A549 (cell line): ENCODE results near the gene CAMSAP1. TPM values are rescaled to one million over a fixed set of nuclear protein-coding genes. Genes with fewer than 3 reads are reported as not detected.

Experiments used
- ATAC-seq, 2 experiments: fragments of 200-7000 bp in 1 of 2; fragments of >200 bp in 1 of 2; cut with Nextera tagmentation in 1 of 2; cut with Tn5 transposase in 1 of 2; 3 replicates each; pipeline versions ENCODE4 v1.8.0 to v1.9.1; 2018 to 2020; ENCODE audit warnings: mild to moderate bottlenecking in 1 of 2, moderate library complexity in 1 of 2
- CTCF ChIA-PET: fragments of 300-600 bp; sonication (Branson Sonifier 250); formaldehyde crosslinking; extraction: SDS; loops from one replicate; lab custom pipeline; 2021; ENCODE audit warnings: antibody characterized with exemption, inconsistent platforms; lab: Yijun Ruan, JAX
- POLR2A ChIA-PET: fragments of 350-600 bp; formaldehyde crosslinking; extraction: SDS; loops from one replicate; lab custom pipeline; 2021; ENCODE audit warnings: antibody characterized with exemption, inconsistent platforms; lab: Yijun Ruan, JAX
- DNase-seq, 2 experiments: peaks; one replicate each; pipeline versions ENCODE4 v3.0.0 to v3.0.0-alpha.2; 2011 to 2016; ENCODE audit warnings: low read depth in 1 of 2, low spot score in 1 of 2
- FAIRE-seq: peaks from 2 replicates; lab custom pipeline; 2011; peaks lifted over from hg19 to GRCh38; lab: Jason Lieb, UNC
- H3K27ac ChIP-seq, 2 experiments: fragments of >200 bp; sonication (Bioruptor Twin); formaldehyde crosslinking; 3 replicates each; pipeline ENCODE4 v1.5.1; 2016 to 2017
- H3K4me1 ChIP-seq: fragments of >200 bp; sonication (Bioruptor Twin); formaldehyde crosslinking; 3 replicates; pipeline ENCODE4 v1.6.1; 2016
- H3K4me2 ChIP-seq: fragments of >200 bp; sonication (Bioruptor Twin); formaldehyde crosslinking; 3 replicates; pipeline ENCODE4 v1.6.1; 2016
- H3K4me3 ChIP-seq: fragments of >200 bp; sonication (Bioruptor Twin); formaldehyde crosslinking; 3 replicates; pipeline ENCODE4 v1.5.1; 2016
- H3K9me3 ChIP-seq: fragments of >200 bp; sonication (Bioruptor Twin); formaldehyde crosslinking; 3 replicates; pipeline ENCODE4 v1.6.1; 2016
- BHLHE40 ChIP-seq: IDR thresholded peaks from 2 replicates; pipeline ENCODE4 v1.6.1; 2012; ENCODE audit warnings: low read depth, low read length, inconsistent platforms
- CBX2 ChIP-seq: fragments of 200-600 bp; sonication (generic); IDR thresholded peaks from 2 replicates; pipeline ENCODE4 v1.6.1; 2016; ENCODE audit warnings: low read depth, mild to moderate bottlenecking, borderline replicate concordance
- CBX8 ChIP-seq: fragments of 200-600 bp; sonication (generic); IDR thresholded peaks from 2 replicates; pipeline ENCODE4 v1.6.1; 2016
- CEBPB ChIP-seq, 2 experiments: fragments of >200 bp in 1 of 2; sonication (Bioruptor Twin) in 1 of 2; formaldehyde crosslinking in 1 of 2; IDR thresholded peaks; 2 replicates each; pipeline ENCODE4 v1.6.1; 2012 to 2016
- EHF ChIP-seq: fragments of 250-450 bp; sonication (Bioruptor Pico); IDR thresholded peaks from 2 replicates; pipeline ENCODE4 v1.5.0; 2020; ENCODE audit warnings: mild to moderate bottlenecking
- EP300 ChIP-seq, 2 experiments: fragments of >200 bp; sonication (Bioruptor Twin); formaldehyde crosslinking; IDR thresholded peaks; 2 replicates in 1 of 2; 3 replicates in 1 of 2; pipeline ENCODE4 v1.6.1; 2016 to 2017
- ESRRA ChIP-seq: fragments of 150-350 bp; IDR thresholded peaks from 2 replicates; pipeline ENCODE4 v1.6.1; 2014; ENCODE audit warnings: mild to moderate bottlenecking, low read length, borderline replicate concordance
- FOSL2 ChIP-seq, 2 experiments: fragments of 450-650 bp in 1 of 2; fragments of >200 bp in 1 of 2; sonication (Bioruptor Twin) in 1 of 2; formaldehyde crosslinking; IDR thresholded peaks; 2 replicates each; pipeline versions ENCODE4 v1.5.0 to v1.6.1; 2016 to 2020; ENCODE audit warnings: mild to moderate bottlenecking in 1 of 2, moderate library complexity in 1 of 2
- FOXS1 ChIP-seq: fragments of 250-450 bp; sonication (Bioruptor Pico); IDR thresholded peaks from 2 replicates; pipeline ENCODE4 v1.5.0; 2020; ENCODE audit warnings: mild to moderate bottlenecking, moderate library complexity
- GATA3 ChIP-seq: IDR thresholded peaks from 2 replicates; pipeline ENCODE4 v1.6.1; 2012; ENCODE audit warnings: borderline replicate concordance
- HOXB13 ChIP-seq: fragments of 250-450 bp; sonication (Bioruptor Pico); IDR thresholded peaks from 2 replicates; pipeline ENCODE4 v1.5.0; 2020; ENCODE audit warnings: low read depth, mild to moderate bottlenecking, moderate library complexity
- MAFK ChIP-seq: fragments of 450-650 bp; IDR thresholded peaks from 2 replicates; pipeline ENCODE4 v1.6.1; 2014; ENCODE audit not compliant: partially characterized antibody
- NFE2L2 ChIP-seq: fragments of 150-350 bp; conservative IDR thresholded peaks from 2 replicates; pipeline ENCODE4 v1.6.1; 2014; ENCODE audit warnings: low read length
- RAD21 ChIP-seq, 2 experiments: fragments of >200 bp in 1 of 2; sonication (Bioruptor Twin) in 1 of 2; formaldehyde crosslinking in 1 of 2; IDR thresholded peaks in 1 of 2; conservative IDR thresholded peaks in 1 of 2; 2 replicates in 1 of 2; 3 replicates in 1 of 2; pipeline ENCODE4 v1.6.1; 2012 to 2018; ENCODE audit warnings: inconsistent platforms in 1 of 2
- RFX5 ChIP-seq: fragments of 450-650 bp; IDR thresholded peaks from 2 replicates; pipeline ENCODE4 v1.7.1; 2014; ENCODE audit warnings: antibody characterized with exemption, mild to moderate bottlenecking, moderate library complexity
- RNF2 ChIP-seq: fragments of 200-600 bp; sonication (generic); IDR thresholded peaks from 2 replicates; pipeline ENCODE4 v1.6.1; 2016; ENCODE audit warnings: low read depth, mild to moderate bottlenecking, antibody characterized with exemption, moderate library complexity, borderline replicate concordance
- SREBF2 ChIP-seq: fragments of 450-650 bp; IDR thresholded peaks from 2 replicates; pipeline ENCODE4 v1.6.1; 2014; ENCODE audit warnings: mild to moderate bottlenecking, moderate library complexity
- TP53 ChIP-seq: fragments of 250-450 bp; sonication (Bioruptor Pico); IDR thresholded peaks from 2 replicates; pipeline ENCODE4 v1.5.0; 2021; ENCODE audit warnings: mild to moderate bottlenecking, moderate library complexity
- USF2 ChIP-seq: fragments of 450-650 bp; IDR thresholded peaks from 2 replicates; pipeline ENCODE4 v1.6.1; 2014; ENCODE audit warnings: antibody characterized with exemption
- ZFP36 ChIP-seq: fragments of 450-650 bp; IDR thresholded peaks from 2 replicates; pipeline ENCODE4 v1.6.1; 2014; ENCODE audit warnings: borderline replicate concordance; ENCODE audit not compliant: partially characterized antibody
- ZNF302 ChIP-seq: fragments of 250-450 bp; sonication (Bioruptor Pico); IDR thresholded peaks from 2 replicates; pipeline ENCODE4 v1.9.0; 2021; ENCODE audit warnings: inconsistent platforms, mild to moderate bottlenecking, moderate library complexity
- ZSCAN20 ChIP-seq: fragments of 250-450 bp; sonication (Bioruptor Pico); IDR thresholded peaks from 2 replicates; pipeline ENCODE4 v1.8.0; 2022; ENCODE audit warnings: mild to moderate bottlenecking, moderate library complexity
- WGBS: methylation state at CpG from one replicate; pipeline ENCODE4 v1.1.6; 2017; ENCODE audit errors: missing lambda C conversion rate; 5-methylcytosine and 5-hydroxymethylcytosine counted together
- polyA plus RNA-seq, 4 experiments: library from polyadenylated mRNA; depleted of rRNA in 3 of 4; stranded (reverse); fragments of >200 nt; fragmentation: RNase III in 1 of 4; extraction: RNeasy Plus Mini Kit Qiagen cat#74134 plus additional on column Dnase treatment in 1 of 4; gene quantifications; 2 replicates in 3 of 4; 3 replicates in 1 of 4; pipeline ENCODE4 v1.2.3, GENCODE V29; 2011 to 2017
- TF ChIP-seq, protein P1 (sequence below): fragments of >200 bp; sonication (Bioruptor Twin); formaldehyde crosslinking; IDR thresholded peaks from 2 replicates; pipeline ENCODE4 v1.6.1; 2016
- TF ChIP-seq, protein P2 (sequence below): fragments of 200-600 bp; sonication (generic); IDR thresholded peaks from 2 replicates; pipeline ENCODE4 v1.6.1; 2016; ENCODE audit warnings: antibody characterized with exemption, mild to moderate bottlenecking, moderate library complexity
- TF ChIP-seq, protein P3 (sequence below): IDR thresholded peaks from 2 replicates; pipeline ENCODE4 v1.6.1; 2012; ENCODE audit warnings: low read depth, borderline replicate concordance

CAMSAP1 gene
- polyA plus RNA-seq, 2 of the 4 experiments (the other 2 are of a cell fraction): 8.6 to 15.0 TPM

DNA sequence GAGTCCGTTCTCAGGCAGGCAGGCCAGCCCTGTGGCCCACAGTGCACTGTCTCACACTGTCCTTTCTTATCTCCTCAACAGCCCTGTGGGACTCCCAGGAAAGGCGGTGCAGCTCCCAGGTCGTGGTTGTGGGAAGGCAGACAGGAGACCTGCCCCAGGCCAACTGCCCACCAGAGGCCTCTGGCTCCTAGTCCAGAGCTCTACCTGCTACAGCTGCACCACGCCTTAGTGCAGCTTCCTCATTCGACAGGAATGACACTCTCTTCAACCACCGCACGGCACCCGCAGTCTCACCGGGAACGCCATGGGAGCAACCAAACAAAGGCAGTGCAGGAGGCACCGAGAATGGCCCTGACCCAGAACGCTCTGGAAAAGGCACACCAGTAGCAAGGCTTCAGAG lies 25.3 kb downstream of the CAMSAP1 start:
- no peak overlapping the region for H3K4me2 ChIP-seq
- ATAC-seq (no peak), DNase-seq (no peak), FAIRE-seq (no peak)
- H3K4me1 ChIP-seq: peaks cover 21% of the 10 kb centered on the region; the same call in 2 of the 3 replicates
- no peak overlapping the region for H3K27ac ChIP-seq
- H3K9me3 ChIP-seq: no peaks in the 10 kb centered on the region
- H3K4me3 ChIP-seq: no peak overlapping the region
- CTCF ChIA-PET: interaction anchor here (0.9 to 1.3 kb wide), 2 partner anchors 56 to 241 kb away, joined by 3 to 5 read pairs; no protein-coding TSS in a partner anchor
- WGBS: 94% methylated on average over 12 of the region's 12 CpGs
- TF ChIP-seq MAFK (no peak), GATA3 (no peak), USF2 (no peak), ZSCAN20 (CRISPR knock-in tag) (no peak), ESRRA (no peak), HOXB13 (no peak), EHF (no peak), CBX2 (no peak), FOSL2 (IDR thresholded peaks at IDR 0.05) (no peak), FOSL2 (CRISPR knock-in tag; IDR thresholded peaks at IDR 0.05) (no peak)
- TF ChIP-seq, protein P1, sequence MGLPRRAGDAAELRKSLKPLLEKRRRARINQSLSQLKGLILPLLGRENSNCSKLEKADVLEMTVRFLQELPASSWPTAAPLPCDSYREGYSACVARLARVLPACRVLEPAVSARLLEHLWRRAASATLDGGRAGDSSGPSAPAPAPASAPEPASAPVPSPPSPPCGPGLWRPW: no peak
- POLR2A ChIA-PET: no interaction called here

DNA sequence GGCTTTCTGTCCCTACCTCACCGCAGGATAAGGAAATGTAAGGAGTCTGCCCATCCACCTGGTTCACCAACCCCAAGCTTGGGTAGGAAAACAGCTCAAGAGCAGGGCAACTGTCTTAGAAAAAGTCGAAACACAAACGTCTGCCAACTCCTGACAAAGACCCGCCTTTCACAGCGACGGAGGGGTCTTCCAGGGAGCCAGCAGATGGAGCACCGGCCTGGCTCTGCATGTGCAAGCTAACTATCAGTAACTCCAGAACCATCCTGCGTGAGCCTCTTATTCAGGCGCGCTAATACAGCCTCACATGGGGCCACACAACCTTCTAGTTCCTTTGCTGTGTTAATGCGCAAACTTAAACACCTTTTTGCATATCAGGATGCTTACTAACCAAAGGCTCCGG lies 26.9 kb downstream of the CAMSAP1 start:
- 93% methylated on average over 12 of the region's 12 CpGs for WGBS
- Histone ChIP-seq H3K9me3 (no peaks in the 10 kb centered on the region), H3K4me1 (peaks cover 17% of the 10 kb centered on the region; the same call in 2 of the 3 replicates), H3K4me3 (no peak overlapping the region), H3K27ac (no peak overlapping the region), H3K4me2 (no peak overlapping the region)
- FAIRE-seq (no peak), ATAC-seq (no peak), DNase-seq (no peak)
- TF ChIP-seq ESRRA: no peak
- no peak for TF ChIP-seq RNF2
- no peak for TF ChIP-seq SREBF2
- no peak for TF ChIP-seq EP300 (IDR thresholded peaks at IDR 0.05)
- TF ChIP-seq GATA3: no peak
- TF ChIP-seq FOXS1 (CRISPR knock-in tag): no peak
- no peak for TF ChIP-seq EHF
- no peak for TF ChIP-seq CBX8
- ChIA-PET CTCF (interaction anchor here (0.6 to 1.5 kb wide), 2 partner anchors 11 to 49 kb away, joined by 3 read pairs; no protein-coding TSS in a partner anchor), POLR2A (no interaction called here)

DNA sequence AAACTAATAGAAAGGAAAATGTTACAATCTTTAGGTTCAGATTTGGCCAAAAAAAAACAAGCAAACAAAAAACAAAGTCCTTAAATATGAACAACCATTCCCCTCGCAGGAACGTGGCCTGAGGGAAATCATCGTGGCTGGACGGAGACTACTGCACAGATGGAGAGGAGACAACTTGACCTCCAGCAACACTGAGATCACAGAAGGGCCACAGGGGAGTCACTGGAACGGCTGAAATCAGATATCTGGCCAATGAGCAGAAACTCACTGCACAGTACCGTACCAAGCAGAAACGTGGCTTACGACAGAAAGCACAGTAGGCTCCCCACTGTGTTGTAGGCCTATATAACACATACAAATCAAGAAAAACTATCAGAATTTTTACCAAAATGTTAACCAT lies 27.7 kb downstream of the CAMSAP1 start:
- FAIRE-seq: no peak
- TF ChIP-seq FOXS1 (CRISPR knock-in tag) (no peak), RFX5 (no peak), CBX2 (no peak), BHLHE40 (no peak), RAD21 (conservative IDR thresholded peaks at IDR 0.05 in 1 of 2, IDR thresholded peaks at IDR 0.05 in 1 of 2) (no peak), EP300 (IDR thresholded peaks at IDR 0.05) (no peak), NFE2L2 (no peak), ZFP36 (no peak), ZNF302 (CRISPR knock-in tag) (no peak), CEBPB (IDR thresholded peaks at IDR 0.05) (no peak), TP53 (CRISPR knock-in tag) (no peak)
- TF ChIP-seq, protein P2, sequence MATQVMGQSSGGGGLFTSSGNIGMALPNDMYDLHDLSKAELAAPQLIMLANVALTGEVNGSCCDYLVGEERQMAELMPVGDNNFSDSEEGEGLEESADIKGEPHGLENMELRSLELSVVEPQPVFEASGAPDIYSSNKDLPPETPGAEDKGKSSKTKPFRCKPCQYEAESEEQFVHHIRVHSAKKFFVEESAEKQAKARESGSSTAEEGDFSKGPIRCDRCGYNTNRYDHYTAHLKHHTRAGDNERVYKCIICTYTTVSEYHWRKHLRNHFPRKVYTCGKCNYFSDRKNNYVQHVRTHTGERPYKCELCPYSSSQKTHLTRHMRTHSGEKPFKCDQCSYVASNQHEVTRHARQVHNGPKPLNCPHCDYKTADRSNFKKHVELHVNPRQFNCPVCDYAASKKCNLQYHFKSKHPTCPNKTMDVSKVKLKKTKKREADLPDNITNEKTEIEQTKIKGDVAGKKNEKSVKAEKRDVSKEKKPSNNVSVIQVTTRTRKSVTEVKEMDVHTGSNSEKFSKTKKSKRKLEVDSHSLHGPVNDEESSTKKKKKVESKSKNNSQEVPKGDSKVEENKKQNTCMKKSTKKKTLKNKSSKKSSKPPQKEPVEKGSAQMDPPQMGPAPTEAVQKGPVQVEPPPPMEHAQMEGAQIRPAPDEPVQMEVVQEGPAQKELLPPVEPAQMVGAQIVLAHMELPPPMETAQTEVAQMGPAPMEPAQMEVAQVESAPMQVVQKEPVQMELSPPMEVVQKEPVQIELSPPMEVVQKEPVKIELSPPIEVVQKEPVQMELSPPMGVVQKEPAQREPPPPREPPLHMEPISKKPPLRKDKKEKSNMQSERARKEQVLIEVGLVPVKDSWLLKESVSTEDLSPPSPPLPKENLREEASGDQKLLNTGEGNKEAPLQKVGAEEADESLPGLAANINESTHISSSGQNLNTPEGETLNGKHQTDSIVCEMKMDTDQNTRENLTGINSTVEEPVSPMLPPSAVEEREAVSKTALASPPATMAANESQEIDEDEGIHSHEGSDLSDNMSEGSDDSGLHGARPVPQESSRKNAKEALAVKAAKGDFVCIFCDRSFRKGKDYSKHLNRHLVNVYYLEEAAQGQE: no peak
- TF ChIP-seq, protein P3, sequence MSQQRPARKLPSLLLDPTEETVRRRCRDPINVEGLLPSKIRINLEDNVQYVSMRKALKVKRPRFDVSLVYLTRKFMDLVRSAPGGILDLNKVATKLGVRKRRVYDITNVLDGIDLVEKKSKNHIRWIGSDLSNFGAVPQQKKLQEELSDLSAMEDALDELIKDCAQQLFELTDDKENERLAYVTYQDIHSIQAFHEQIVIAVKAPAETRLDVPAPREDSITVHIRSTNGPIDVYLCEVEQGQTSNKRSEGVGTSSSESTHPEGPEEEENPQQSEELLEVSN: no peak
- TF ChIP-seq, protein P1: no peak

More for the DNA sequence above, 27.7 kb downstream of the CAMSAP1 start:
- Histone ChIP-seq H3K4me1 (peaks cover 9% of the 10 kb centered on the region; the same call in 2 of the 3 replicates), H3K4me3 (no peak overlapping the region), H3K9me3 (no peaks in the 10 kb centered on the region), H3K4me2 (no peak overlapping the region), H3K27ac (no peak overlapping the region)
- ChIA-PET POLR2A (no interaction called here), CTCF (interaction anchor here (1.5 kb wide), 1 partner anchor 12 kb away, joined by 3 read pairs; no protein-coding TSS in a partner anchor)
- DNase-seq: no peak
- ATAC-seq: no peak
- 93% methylated on average over 8 of the region's 8 CpGs for WGBS
